GM21423 (cell line): ENCODE data around the gene GNAT3.

Experiments used
- ATAC-seq: cut with Tn5 transposase; IDR thresholded peaks from one replicate; pipeline ENCODE4 v1.9.1; 2021; ENCODE audit warnings: mild to moderate bottlenecking, moderate library complexity; ENCODE audit not compliant: unreplicated experiment

Gene GNAT3

GRCh38 chr7:80428161-80429054 is 83.5 kb downstream of the GNAT3 start:
- no peak for ATAC-seq

DNA sequence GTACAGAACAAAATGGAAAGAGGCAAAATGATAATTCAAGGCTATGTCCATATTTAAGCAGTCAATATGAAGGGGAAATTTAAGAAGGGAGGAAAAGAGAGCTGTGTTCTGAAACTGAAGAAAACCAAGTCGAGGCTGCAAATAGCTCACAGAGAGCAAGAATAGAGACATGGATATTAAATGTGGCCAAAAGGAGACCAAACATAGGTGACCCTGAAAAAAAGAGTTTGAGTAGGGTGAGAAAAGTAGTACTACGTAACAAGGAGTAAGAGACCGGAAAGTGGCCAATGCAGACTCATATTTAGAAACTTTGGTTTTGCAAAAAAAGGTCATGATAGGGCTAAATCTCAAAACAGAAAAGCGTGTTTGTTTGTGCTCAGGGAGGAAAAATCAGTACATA is 84.6 kb downstream of the GNAT3 start:
- ATAC-seq, result no peak

- no peak for ATAC-seq
These were observed 91.0 kb downstream of the GNAT3 start for GRCh38 chr7:80420876-80421275.

DNA sequence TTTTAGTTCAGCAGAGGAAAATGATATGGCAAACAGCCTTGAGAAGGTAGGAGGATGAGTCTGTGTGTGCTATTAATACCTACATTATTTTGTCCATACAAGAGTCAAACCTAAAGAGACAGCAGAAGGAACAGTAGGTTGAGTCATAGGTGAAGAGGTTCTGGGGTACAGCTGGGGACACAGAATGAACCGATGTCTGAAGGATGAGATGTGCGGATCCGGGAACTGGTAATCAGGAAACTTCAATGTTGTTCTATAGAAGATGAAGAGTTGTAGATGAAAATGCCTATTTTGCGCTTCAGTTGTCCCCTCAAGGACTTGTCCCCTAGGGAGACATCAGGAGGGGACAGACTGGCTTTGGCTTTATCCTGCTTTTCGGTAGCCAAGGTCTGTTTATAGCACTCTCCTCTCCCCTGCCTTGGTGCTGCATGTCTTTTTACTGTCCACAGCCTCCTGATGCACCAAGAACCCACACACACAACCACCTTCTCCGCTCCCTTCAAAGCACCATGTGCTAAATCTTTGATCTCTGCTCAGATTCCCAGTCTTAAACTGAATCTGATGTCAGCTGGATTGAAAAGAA is 94.6 kb downstream of the GNAT3 start:
- ATAC-seq, result no peak

- ATAC-seq, result no peak
These were observed 96.3 kb downstream of the GNAT3 start for GRCh38 chr7:80415522-80415921.

DNA sequence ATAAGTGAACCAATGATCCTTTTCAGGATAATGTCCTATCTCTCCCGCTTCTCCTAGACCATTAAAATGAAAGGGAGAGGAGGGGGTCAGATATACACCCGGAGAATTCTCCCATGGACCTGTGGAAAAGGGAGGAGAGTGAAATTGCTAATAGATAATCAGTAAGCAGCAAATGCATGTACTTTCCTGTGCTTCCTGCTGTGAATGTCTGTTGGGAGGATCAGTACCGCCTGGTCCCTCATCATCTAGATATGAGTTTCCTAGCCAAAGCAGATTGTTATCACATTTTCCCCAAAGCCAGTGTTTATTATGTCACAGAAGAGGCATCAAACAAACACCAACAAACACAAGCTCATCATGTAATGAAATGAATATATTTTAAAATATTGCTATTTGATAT is 96.8 kb downstream of the GNAT3 start:
- ATAC-seq, result no peak

GRCh38 chr7:80414331-80414730 is 97.5 kb downstream of the GNAT3 start:
- no peak for ATAC-seq

GRCh38 chr7:80413383-80413945 is 98.4 kb downstream of the GNAT3 start:
- no peak for ATAC-seq

- no peak for ATAC-seq
These were observed 99.0 kb downstream of the GNAT3 start for GRCh38 chr7:80412842-80413241.

- no peak for ATAC-seq
These were observed 100.2 kb downstream of the GNAT3 start for GRCh38 chr7:80411621-80412020.

DNA sequence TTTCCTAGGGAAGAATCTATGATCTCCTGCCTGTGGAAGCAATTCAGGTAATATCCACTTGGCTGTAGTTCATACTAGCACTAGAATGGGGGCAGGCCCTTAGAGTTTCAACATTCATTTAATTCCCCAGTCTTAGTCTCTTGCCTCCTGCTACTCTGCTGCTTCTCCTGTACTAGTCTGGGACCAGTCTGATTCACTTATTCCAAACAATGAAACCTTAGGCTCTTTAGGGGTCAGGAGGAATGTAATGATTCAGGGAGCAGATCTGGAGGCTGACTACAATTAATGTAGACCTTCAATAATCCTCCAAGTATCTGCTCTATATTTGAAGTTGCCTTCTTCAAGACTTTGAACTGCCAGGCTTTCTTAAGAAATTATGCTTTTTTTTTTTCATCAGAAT is 101.8 kb downstream of the GNAT3 start:
- ATAC-seq, result no peak
